HG02840 (cell line): Measurements from ENCODE around the gene ZNF433.
"Not testable (repeated sequence)": the region's sequence is repeated elsewhere in the genome, so short reads cannot be mapped to it uniquely, and the experiment has no call there.

Experiments
- ATAC-seq: cut with Tn5 transposase; IDR thresholded peaks from one replicate; pipeline ENCODE4 v1.9.1; 2021; ENCODE audit warnings: mild to moderate bottlenecking, moderate library complexity, moderate number of reproducible peaks; ENCODE audit not compliant: unreplicated experiment, low FRiP score

ZNF433 gene

DNA sequence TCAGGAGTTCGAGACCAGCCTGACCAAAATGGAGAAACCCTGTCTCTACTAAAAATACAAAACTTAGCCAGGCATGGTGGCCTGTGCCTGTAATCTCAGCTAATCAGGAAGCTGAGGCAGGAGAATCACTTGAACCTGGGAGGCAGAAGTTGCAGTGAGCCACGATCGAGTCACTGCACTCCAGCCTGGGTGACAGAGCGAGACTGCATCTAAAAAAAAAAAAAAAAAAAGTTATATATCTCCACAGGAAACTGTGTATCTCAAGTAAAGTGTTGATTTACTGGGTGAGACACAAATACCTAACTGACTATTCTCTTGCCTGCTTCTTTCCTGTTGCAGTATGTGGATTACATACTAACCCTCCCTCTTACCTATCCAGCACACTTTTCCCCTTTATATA, 43.6 kb downstream of the ZNF433 start:
- not testable (repeated sequence) for ATAC-seq

DNA sequence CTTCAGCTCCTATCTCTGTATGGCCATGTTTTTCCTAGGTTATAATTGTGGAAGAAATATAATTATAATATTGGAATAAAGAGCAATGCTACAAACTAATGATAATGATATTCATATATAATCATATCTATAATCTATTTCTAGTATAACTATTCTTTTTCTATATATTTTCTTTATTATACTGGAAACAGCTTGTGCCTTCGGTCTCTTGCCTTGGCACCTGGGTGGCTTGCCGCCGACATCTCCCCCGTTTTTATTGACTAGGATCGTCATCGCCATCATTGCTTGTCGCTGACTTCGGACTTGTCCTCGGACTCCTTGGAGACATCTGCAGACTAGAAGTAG, 46.4 kb downstream of the ZNF433 start:
- no peak for ATAC-seq

DNA sequence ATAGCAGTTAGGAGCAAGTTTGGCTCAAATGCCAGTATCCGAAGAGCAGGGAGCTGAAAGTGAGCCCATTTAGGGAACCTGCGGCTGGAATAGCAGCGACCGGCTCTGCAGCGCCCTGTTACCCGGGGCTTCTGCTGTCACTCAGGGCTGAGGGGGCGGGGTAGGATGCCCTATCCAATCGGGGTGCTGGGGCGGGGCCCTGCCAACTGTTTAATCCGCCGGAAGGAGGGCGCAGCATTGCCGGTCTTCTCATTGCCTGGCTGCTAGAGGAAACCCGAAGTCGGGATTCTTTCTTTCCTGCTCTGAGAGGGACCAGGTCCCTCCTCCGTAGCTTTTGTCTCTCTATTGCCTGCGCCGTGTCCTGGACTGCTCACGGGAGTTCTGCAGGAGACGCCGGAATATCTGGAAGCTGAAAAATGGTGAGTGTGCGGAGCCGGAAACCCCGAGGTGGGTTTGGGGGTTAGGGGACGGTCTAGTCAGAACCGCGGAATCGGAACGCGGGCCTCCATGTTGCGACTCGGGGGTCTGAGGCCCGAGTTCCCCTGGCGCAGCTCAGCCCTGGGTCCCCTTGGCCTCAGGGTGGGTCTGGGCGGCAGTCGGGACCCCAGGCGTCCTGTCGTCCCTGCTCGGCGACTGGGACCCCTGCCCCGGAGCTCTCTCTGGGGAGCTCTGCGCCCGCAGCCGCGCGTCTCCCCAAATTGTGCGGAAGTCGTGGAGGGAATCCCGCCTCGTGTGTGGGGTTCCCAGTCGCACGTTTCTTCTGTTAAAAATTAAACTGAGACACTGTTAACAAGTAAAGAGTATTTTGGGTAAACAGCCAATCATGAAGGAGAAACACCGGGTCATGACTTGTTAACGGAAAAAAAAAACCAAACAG, 47.8 kb downstream of the ZNF433 start:
- no peak for ATAC-seq

DNA sequence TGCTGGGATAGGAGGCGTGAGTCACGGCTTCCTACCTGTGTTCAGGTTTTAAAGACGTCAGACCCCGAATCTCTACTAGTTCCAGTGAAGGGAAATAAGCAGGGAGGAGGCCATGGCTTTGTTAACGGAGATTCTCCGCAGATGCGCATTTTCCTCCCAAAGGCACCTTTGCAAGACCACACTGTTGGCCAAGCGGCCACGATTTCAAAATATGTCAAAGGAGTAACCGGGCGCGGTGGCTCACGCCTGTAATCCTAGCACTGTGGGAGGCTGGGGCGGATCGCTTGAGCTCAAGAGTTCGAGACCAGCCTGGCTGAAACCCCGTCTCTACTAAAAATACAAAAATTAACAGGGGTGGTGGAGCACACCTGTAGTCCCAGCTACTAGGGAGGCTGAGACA, 48.7 kb downstream of the ZNF433 start:
- no peak for ATAC-seq

DNA sequence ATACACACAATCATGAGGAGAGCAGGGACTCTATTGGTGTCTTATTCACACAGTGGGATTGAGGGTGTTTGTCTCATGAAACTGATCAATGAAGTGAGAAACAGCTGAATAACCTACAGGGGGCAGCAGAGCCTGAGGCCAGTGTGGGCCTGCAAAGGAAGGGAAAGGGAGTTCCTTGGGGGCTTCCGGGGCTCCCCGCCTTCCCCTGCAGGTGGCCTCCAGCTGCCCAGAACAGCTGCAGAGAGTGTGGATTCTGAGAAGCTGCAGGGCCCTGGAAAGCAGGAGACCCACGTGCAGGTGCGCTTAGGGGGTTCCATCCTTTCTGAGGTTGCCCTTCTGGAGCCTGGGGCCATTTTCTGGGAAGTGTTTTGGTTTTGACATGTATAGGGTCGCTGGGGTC, 50.5 kb downstream of the ZNF433 start:
- ATAC-seq = no peak

DNA sequence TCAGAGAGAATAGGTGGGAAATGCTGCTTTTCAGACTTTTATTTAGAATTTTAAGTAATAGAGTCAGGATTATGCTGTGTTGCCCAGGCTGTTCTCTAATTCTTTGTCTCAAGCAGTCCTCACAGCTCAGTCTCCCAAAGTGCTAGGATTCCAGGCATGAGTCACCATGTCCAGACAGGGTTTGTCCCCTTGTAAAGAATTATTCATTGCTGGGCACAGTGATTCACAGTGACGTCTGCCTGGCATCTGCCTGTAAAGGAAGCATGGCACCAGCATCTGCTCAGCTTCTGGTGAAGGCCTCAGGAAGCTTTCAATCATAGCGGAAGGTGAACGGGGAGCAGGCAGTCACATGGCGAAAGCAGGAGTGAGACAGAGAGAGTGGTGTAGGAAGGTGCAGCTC, 53.0 kb downstream of the ZNF433 start:
- ATAC-seq = no peak

- ATAC-seq = no peak
Measured at GRCh38 chr19:11979527-11979926, 56.0 kb downstream of the ZNF433 start.

DNA sequence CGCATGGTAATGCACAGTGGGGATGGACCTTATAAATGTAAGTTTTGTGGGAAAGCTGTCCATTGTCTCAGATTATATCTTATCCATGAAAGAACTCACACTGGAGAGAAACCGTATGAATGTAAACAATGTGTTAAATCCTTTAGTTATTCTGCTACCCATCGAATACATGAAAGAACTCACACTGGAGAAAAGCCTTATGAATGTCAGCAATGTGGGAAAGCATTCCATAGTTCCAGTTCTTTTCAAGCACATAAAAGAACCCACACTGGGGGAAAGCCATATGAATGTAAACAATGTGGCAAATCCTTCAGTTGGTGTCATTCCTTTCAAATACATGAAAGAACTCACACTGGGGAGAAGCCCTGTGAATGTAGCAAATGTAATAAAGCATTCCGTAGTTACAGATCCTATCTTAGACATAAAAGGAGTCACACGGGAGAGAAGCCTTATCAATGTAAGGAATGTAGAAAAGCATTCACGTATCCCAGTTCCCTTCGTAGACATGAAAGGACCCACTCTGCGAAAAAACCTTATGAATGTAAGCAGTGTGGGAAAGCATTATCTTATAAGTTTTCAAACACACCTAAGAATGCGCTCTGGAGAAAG, 56.9 kb downstream of the ZNF433 start:
- ATAC-seq = no peak

DNA sequence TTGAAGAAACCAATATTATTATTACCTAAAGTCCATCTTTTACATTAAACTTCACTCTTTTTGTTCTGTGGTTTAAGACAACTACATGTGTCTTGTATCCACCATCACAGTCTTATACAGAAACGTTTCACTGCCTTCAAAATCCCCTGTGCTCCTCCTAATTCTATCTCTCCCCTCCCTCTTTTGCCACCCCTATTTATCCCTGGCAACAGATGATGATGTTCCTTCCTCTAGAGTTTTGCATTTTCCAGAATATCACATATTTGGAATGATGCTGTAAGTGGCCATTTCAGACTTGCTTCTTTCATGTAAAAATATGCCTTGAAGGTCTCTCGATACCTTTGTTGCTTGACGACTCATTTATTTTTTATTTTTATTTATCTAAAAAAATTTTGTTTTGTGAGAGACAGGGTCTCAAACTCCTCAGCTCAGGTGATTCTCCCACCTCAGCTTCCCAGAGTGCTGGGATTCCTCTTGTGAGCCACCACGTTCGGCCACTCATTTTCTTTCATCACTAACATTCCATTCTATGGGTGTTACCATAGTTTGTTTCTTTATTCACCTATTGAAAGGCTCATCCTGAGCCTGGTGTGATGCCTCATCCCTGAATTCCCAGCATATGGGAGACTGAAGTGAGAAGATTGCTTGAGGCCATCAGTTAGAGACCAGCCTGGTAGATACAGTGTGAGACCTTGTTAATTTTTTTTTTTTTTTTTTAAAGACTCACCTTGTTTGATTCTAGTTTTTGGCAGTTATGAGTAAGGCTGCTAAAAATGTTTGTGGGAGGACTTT, 62.3 kb downstream of the ZNF433 start:
- no peak for ATAC-seq

DNA sequence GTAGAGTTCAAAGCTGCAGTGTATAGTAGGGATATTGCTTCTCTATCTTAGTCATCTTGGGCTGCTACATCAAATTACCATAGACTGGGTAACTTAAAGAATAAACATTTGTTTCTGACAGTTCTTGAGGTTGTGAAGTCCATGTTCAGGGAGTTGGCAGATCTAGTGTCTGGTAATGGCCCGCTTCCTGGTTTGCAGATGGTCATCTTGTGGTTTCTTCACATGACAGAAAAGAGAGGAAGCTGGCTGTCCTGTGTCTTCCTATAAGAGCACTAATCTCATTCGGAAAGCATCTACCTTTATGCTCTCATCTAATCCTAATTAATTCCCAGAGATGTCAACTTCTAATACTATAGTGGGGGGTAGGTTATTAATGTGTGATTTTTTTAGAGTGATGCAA, 64.4 kb downstream of the ZNF433 start:
- ATAC-seq = no peak

- no peak for ATAC-seq
Measured at GRCh38 chr19:11970174-11970573, 65.3 kb downstream of the ZNF433 start.

- ATAC-seq = peak; percentile 76
Measured at GRCh38 chr19:11964858-11965645, 70.4 kb downstream of the ZNF433 start, which contains the start of gene ZNF763. Gene ZNF763 (plus strand): TSS chr19:11965040. CDS start chr19:11965209, 169 bp downstream.
